AG10803 (cell line): Measurements from ENCODE around the gene KRT77.
"Not testable (repeated sequence)": the region's sequence is repeated elsewhere in the genome, so short reads cannot be mapped to it uniquely, and the experiment has no call there.

Source experiments
- DNase-seq: peaks from one replicate; pipeline ENCODE4 v3.0.0; 2010; ENCODE audit warnings: low read depth
- H3K4me3 ChIP-seq: 2 replicates; pipeline ENCODE4 v1.5.1; 2011; ENCODE audit warnings: mild to moderate bottlenecking, low read length, control low read depth
- CTCF ChIP-seq: conservative IDR thresholded peaks from 2 replicates; pipeline ENCODE4 v1.5.1; 2011; ENCODE audit warnings: mild to moderate bottlenecking, low read length, control low read depth, inconsistent platforms

Gene KRT77

GRCh38 chr12:52673217-52673616 lies 30.1 kb downstream of the KRT77 start:
- DNase-seq: no peak
- H3K4me3 ChIP-seq: no peak overlapping the region
- no peak for TF ChIP-seq CTCF

GRCh38 chr12:52672321-52672933 lies 30.9 kb downstream of the KRT77 start:
- H3K4me3 ChIP-seq: no peak overlapping the region

DNA sequence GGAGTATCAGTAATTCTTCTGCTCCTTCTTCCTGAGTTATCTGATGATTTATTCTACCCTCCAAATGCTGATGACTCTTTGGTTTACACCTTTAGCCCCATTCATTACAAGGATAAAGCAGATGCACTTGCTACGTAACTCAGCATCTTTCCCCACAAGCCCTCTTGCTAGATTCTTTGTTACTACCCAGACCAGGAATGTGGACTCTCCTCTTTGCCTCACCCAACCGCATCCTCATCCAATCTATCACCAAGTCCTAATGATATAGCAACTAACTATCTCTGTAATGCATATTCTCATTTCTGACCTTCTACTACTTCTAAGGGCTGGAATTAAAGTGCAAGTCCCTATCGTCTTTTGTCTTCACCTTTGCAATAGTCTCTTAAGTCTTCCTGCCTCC lies 32.4 kb downstream of the KRT77 start:
- TF ChIP-seq CTCF: no peak
- DNase-seq: peak; percentile 22
- H3K4me3 ChIP-seq: no peak overlapping the region

More at GRCh38 chr12:52672321-52672933, 30.9 kb downstream of the KRT77 start:
- no peak for TF ChIP-seq CTCF
- DNase-seq: no peak

GRCh38 chr12:52670506-52670905 lies 32.8 kb downstream of the KRT77 start:
- DNase-seq: no peak
- no peak for TF ChIP-seq CTCF
- no peak overlapping the region for H3K4me3 ChIP-seq

DNA sequence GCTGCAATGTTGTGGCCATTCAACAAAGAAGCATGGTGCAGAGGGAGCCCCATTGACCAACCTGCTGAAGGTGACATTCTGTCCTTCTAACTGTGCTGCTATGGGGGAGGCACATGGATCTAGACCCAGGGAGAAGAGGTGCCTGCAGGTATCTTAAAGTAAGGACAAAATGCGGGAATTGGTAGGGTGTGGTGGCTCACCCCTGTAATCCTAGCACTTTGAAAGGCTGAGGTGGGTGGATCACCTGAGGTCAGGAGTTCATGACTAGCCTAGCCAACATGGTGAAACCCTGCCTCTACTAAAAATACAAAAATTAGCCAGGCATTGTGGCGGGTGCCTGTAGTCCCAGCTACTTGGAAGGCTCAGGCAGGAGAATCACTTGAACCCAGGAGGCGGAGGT lies 33.4 kb downstream of the KRT77 start:
- H3K4me3 ChIP-seq, DNase-seq: not testable (repeated sequence)

DNA sequence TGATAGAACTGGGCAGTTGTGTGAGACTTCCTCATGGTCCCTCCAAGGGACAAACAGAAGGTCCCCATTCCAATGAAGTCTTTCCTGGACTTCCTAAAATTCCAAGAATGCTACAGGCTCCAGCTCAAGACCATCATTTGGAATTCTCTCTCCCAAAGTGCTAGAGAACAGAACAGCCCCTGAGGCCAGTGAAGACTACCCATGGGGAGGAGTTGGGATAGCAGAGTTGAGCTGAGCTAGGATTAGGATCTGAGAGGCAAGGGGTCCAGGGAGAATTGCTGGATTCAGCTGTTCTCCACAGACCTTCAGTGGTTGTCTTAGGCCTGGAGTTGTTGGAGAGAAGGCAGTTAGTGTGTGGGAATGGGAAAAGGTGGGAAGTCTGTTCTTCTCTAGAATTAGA lies 33.9 kb downstream of the KRT77 start:
- DNase-seq: no peak
- H3K4me3 ChIP-seq: no peak overlapping the region
- TF ChIP-seq CTCF: no peak

DNA sequence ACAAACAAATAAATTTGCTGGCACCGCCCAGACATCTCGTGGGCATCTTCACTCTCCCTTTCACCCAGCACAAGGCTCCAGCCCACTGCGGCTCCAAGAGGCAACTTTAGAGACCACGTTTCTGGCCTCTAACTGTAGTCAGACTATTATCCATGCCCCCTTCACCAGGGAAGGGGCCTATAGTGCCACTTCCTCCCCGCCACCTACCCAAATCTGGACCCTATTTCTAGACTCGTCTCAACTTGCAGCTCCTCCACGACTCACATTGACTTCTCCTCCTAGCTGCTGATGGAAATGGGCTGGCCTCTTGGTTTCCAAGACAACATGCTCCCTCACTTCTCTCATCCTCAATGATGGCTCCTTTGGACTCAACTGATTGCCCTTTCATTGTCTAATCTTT lies 35.4 kb downstream of the KRT77 start:
- no peak for DNase-seq
- TF ChIP-seq CTCF: no peak
- no peak overlapping the region for H3K4me3 ChIP-seq

- TF ChIP-seq CTCF: peak; percentile 36
- DNase-seq: no peak
- no peak overlapping the region for H3K4me3 ChIP-seq
Measured at GRCh38 chr12:52667509-52667908, 35.8 kb downstream of the KRT77 start.
